UCSD-AML1 (cell line): ENCODE results near the gene EIF4G1.
A peak's percentile ranks its signal among the peaks of the same experiment; 100 is the strongest.
"Not testable (repeated sequence)": the region's sequence is repeated elsewhere in the genome, so short reads cannot be mapped to it uniquely, and the experiment has no call there.

Experiments
- DNase-seq: peaks from one replicate; lab custom pipeline; 2025; ENCODE audit not compliant: unreplicated experiment; lab: John Stamatoyannopoulos, UW

EIF4G1 gene

GRCh38 chr3:184314363-184314699 is at the start of gene EIF4G1:
Gene EIF4G1 (plus strand): TSS chr3:184314606. CDS start chr3:184315797, 1,191 bp downstream.
- DNase-seq, result peak; percentile 93

GRCh38 chr3:184267249-184267648 is 47.2 kb upstream of the EIF4G1 start:
- not testable (repeated sequence) for DNase-seq

GRCh38 chr3:184272269-184272668 is 42.1 kb upstream of the EIF4G1 start:
- DNase-seq, result no peak

- DNase-seq, result no peak
Measured at GRCh38 chr3:184275381-184275701, 39.1 kb upstream of the EIF4G1 start.

- DNase-seq, result no peak
Measured at GRCh38 chr3:184275961-184276910, 38.2 kb upstream of the EIF4G1 start, which contains the start of gene ECE2. Gene ECE2 (plus strand): TSS chr3:184276022. CDS start chr3:184276154, 132 bp downstream.

GRCh38 chr3:184277366-184277765 is 37.0 kb upstream of the EIF4G1 start:
- DNase-seq, result no peak

GRCh38 chr3:184282941-184283340 is 31.5 kb upstream of the EIF4G1 start:
- no peak for DNase-seq

GRCh38 chr3:184283681-184284080 is 30.7 kb upstream of the EIF4G1 start:
- no peak for DNase-seq

GRCh38 chr3:184284696-184285095 is 29.7 kb upstream of the EIF4G1 start:
- DNase-seq, result peak; percentile 50

GRCh38 chr3:184289426-184289938 is 24.9 kb upstream of the EIF4G1 start:
- DNase-seq, result peak; percentile 61

GRCh38 chr3:184290331-184290730 is 24.1 kb upstream of the EIF4G1 start:
- no peak for DNase-seq

GRCh38 chr3:184291044-184291737 is 23.2 kb upstream of the EIF4G1 start:
- no peak for DNase-seq

GRCh38 chr3:184291738-184292445 is 22.5 kb upstream of the EIF4G1 start:
- DNase-seq, result no peak

- DNase-seq, result no peak
Measured at GRCh38 chr3:184295771-184296170, 18.6 kb upstream of the EIF4G1 start.

- DNase-seq, result no peak
Measured at GRCh38 chr3:184296616-184297015, 17.8 kb upstream of the EIF4G1 start.

GRCh38 chr3:184298759-184299487 is 15.5 kb upstream of the EIF4G1 start, which contains the start of gene PSMD2:
Gene PSMD2 (plus strand): TSS chr3:184299241. CDS start chr3:184299267, 26 bp downstream.
- DNase-seq, result peak; percentile 98

GRCh38 chr3:184299488-184300377 is 14.7 kb upstream of the EIF4G1 start:
- no peak for DNase-seq

GRCh38 chr3:184300378-184300720 is 14.1 kb upstream of the EIF4G1 start:
- DNase-seq, result no peak

GRCh38 chr3:184305577-184305976 is 8.8 kb upstream of the EIF4G1 start:
- DNase-seq, result no peak
